Lung microvascular endothelial cell (primary cell): Measurements from ENCODE around the gene ZNF175. TPM values are rescaled to one million over a fixed set of nuclear protein-coding genes. Genes with fewer than 3 reads are reported as not detected.
"Not testable (repeated sequence)": the region's sequence is repeated elsewhere in the genome, so short reads cannot be mapped to it uniquely, and the experiment has no call there.

Experiments used
- DNase-seq, 2 donors: peaks; one replicate each; pipeline versions ENCODE4 v3.0.0 to v3.0.0-alpha.2; 2010; ENCODE audit warnings: low read depth in 2 of 2
- total RNA-seq: library from RNA; depleted of rRNA; stranded (reverse); fragments of >200 nt; gene quantifications from 2 replicates; pipeline ENCODE4 v1.2.1, GENCODE V29; 2014

The ZNF175 gene
- total RNA-seq, 1 donor from 2014 or later, result 3.4 TPM

DNA sequence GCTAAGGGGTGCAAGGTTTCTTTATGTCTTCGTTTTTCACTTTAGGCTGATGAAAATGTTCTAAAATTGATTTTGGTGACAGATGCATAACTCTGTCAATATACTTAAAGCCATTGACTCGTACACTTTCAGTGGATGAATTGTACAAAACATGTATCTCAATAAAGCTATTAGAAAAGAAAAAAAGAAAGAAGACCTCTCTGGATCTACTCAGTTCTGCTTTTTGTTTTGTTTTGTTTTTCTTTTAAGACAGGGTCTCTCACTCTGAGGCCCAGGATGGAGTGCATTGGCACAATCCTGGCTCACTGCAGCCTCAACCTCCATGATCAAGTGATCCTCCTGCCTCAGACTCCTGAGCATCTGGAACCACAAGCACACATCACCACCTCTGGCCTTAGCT, 55.6 kb downstream of the ZNF175 start:
- no peak for DNase-seq

DNA sequence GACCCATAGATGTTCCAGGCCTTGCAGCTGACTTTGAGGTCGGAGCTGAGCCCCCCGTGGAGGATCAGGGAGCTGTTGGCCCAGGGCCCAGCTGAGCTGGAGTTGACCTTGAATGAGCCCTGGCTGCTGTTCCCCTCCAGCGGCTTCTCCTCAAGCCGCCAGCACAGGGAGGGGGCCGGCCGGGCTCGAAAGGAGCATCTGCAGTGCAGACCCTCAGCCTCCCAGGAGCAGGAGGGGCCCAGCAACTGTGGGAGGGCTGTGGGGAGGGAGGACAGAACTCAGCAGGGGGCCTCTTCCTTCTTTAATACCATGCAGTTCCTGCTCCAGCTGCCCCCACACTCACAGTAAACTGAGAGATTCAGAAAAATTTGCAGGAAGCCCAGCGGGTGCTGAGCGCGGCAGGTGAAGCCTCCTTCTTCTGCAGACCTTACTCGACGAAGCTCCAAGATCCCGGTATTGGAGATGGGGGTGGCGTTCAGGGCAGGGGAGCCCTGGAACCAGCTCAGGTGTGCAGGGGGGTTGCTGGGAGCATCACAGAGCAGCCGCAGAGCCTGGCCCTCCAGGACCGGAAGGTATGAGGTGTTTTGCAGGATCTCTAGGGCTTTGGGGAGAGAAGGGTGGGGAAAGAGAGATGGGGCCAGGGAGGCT, 56.5 kb downstream of the ZNF175 start:
- DNase-seq, result no peak

DNA sequence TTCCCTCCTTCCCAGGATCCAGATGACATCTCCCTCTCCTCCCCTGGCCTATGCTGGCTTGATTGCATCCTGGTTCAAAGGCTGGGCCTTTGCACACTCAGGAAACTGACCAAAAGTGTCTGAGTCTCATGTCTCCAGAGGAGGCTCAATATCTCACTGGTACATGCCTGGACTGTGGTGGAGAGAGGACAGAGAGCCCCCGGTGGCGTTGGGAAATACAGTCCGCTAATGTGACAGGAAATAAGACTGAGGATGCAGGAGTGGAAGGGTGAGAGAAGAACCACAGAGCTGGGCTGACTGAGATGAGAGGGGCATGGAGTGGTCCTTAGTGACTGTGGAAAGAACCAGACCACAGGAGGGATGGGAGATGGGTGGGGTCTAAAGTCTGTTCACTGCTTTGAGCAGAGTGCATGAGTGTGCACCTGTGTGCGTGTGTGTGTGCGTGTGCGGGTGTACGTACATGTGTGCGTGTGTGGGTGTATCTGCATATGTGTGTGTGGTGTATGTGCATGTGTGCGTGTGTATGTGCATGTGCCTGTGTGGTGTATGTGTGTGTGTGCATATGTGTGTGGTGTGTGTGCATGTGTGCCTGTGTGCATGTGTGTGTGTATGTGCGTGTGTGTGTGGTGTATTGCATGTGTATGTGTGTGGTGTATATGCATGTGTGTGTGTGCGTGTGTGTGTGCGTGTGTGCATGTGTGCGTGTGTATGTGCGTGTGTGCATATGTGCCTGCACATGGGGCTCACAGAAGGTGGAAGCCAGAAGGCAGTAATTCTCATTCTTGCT, 57.3 kb downstream of the ZNF175 start:
- DNase-seq, result no peak

DNA sequence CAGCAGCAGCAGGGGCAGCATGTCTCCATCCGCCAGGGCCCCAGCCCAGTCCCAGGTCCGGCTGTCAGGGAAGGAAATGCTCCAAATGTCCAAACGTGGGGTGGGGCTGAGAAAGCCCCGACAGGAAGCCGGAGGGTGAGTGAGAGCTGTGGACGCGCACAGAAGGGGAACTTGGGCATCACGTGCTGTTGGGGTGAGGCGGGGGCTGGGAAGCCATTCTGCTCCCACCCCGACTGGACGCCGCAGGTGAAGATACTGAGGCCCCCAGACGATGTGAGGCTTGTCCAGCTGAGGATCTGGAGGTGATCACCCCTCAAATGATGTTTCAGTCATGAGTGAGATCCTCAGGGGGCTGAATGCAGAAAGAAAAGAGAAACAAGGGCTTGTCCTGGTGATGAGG, 59.2 kb downstream of the ZNF175 start, which contains the start of gene SIGLEC5:
TSS of gene SIGLEC5 (minus strand) at position 87 of the 400 bp plus-strand sequence. CDS start at position 21, 66 bp downstream.
- not testable (repeated sequence) for DNase-seq

GRCh38 chr19:51632126-51632525, 61.0 kb downstream of the ZNF175 start:
- DNase-seq, result no peak

DNA sequence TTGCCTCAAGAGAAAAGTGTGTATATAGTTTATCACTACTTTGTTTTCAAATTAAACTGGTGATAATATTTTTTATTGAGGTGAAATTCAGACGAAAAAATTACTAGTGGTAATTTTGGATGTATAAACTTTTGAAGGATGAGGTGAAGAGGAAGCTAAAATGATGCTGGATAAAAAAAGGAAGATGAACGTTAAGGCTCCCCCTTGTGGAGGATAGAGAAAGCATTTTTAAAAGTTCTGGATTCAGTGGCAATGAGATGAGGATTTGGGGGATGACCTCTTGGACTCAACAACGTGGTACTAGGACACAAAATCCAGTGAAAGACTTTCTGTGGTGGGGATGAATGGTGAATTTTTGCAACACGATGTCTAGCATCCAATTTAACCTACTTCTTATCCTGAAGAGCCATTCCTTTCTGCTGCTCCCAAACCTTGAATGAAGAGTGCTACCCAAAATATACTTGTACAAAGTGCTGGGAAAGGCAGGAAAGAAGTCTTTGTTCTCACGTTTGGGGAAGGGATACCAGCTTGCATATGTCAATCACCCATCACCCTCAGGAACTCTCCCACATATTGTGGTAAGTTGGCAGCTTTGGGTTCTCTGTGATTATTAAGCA, 66.4 kb downstream of the ZNF175 start:
- peak; percentile 19 to 20 for DNase-seq

DNA sequence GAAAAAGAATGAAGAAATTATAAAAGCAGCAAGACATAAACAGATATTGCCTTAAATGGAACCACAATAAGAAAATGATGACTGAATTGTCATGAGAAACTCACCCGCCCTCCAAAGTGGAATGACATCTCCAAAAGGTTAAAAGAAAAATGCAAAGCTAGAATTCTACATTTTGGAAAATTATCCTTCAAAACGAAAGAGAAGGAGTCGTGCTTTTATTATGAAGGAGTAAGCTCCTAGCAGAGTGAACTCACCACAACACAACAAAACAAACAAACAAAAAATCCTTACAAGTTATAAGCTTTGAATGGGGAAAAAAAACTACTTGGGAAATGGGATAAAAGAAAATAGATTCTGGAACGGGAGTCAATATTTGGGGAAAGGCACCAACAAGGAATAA, 68.8 kb downstream of the ZNF175 start:
- no peak for DNase-seq

GRCh38 chr19:51640386-51640785, 69.3 kb downstream of the ZNF175 start:
- DNase-seq, result no peak

DNA sequence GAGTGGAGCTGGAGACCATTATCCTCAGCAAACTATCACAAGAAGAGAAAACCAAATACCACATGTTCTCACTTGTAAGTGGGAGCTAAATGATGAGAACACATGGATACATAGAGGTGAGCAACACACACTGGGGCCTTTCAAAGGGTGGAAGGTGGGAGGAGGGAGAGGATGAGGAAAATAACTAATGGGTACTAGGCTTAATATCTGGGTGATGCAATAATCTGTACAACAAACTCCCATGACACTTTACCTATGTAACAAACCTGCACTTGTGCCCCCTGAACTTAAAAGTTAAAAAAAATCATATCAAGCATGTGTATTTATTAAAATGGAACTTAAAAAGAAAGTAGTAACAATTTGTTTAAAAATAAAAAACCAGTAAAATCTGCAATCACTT, 70.6 kb downstream of the ZNF175 start:
- DNase-seq, result no peak

Other genes with a start within 250 kb of the ZNF175 start
- gene VSIG10L, start 229.1 kb upstream of the ZNF175 start, total RNA-seq, result under 0.01 TPM in 2 replicates
- 71.7 and 82.9 TPM in 2 replicates for gene ETFB, start 204.9 kb upstream of the ZNF175 start, total RNA-seq
- gene CLDND2, start 202.3 kb upstream of the ZNF175 start, total RNA-seq, result not detected in 2 replicates
- gene NKG7, start 198.6 kb upstream of the ZNF175 start, total RNA-seq, result not detected in 2 replicates
- not detected in 2 replicates for gene LIM2, start 183.3 kb upstream of the ZNF175 start, total RNA-seq
- gene C19orf84, start 180.7 kb upstream of the ZNF175 start, total RNA-seq, result not detected in 2 replicates
- not detected in 2 replicates for gene SIGLEC10, start 153.6 kb upstream of the ZNF175 start, total RNA-seq
- not detected in 2 replicates for gene SIGLEC8, start 112.8 kb upstream of the ZNF175 start, total RNA-seq
- not detected in 2 replicates for gene CEACAM18, start 92.7 kb upstream of the ZNF175 start, total RNA-seq
- gene SIGLEC12, start 69.5 kb upstream of the ZNF175 start, total RNA-seq, result not detected in 2 replicates
- gene SIGLEC6, start 39.6 kb upstream of the ZNF175 start, total RNA-seq, result not detected in 2 replicates
- gene SIGLEC5, start 59.1 kb downstream of the ZNF175 start, total RNA-seq, result not detected in 2 replicates
- not detected in 2 replicates for gene SIGLEC14, start 75.5 kb downstream of the ZNF175 start, total RNA-seq
- 3.9 and 7.7 TPM in 2 replicates for gene SPACA6, start 122.0 kb downstream of the ZNF175 start, total RNA-seq
- gene HAS1, start 152.7 kb downstream of the ZNF175 start, total RNA-seq, result 0.20 and 0.22 TPM in 2 replicates
- gene FPR1, start 180.6 kb downstream of the ZNF175 start, total RNA-seq, result not detected in 2 replicates
- not detected in 2 replicates for gene FPR2, start 189.9 kb downstream of the ZNF175 start, total RNA-seq
- under 0.01 TPM in 2 replicates for gene FPR3, start 223.9 kb downstream of the ZNF175 start, total RNA-seq